GM23248 (cell line): ENCODE data around the gene RBMS3.

Experiments
- EZH2 ChIP-seq: fragments of 200-600 bp; sonication (generic); IDR thresholded peaks from 2 replicates; pipeline ENCODE4 v1.6.1; 2018; ENCODE audit warnings: antibody characterized with exemption, mild to moderate bottlenecking; ENCODE audit not compliant: insufficient read depth, poor library complexity, severe bottlenecking
- EZH2phosphoT487 ChIP-seq: fragments of 200-600 bp; sonication (generic); IDR thresholded peaks from 2 replicates; pipeline ENCODE4 v1.6.1; 2018; ENCODE audit warnings: antibody characterized with exemption, moderate library complexity, mild to moderate bottlenecking, low read depth; ENCODE audit not compliant: insufficient read depth

GRCh38 chr3:29582273-29582672, 301.4 kb downstream of the RBMS3 start:
- TF ChIP-seq EZH2phosphoT487, result no peak
- no peak for TF ChIP-seq EZH2
